ENCODE results near the gene SDR42E2.

Gene SDR42E2

GRCh38 chr16:22162656-22163009 lies 327 bp downstream of the SDR42E2 start:
- TF ChIP-seq EZH2phosphoT487 (conservative IDR thresholded peaks at IDR 0.05; ENCODE audit: low read length) (no peak), CTCF (IDR thresholded peaks at IDR 0.05; ENCODE audit: insufficient read depth, low read length, poor library complexity, severe bottlenecking) (no peak)
- Histone ChIP-seq H3K9ac (ENCODE audit: low read length) (no peak overlapping the region), H3F3A (ENCODE audit: insufficient read depth) (no peaks in the 10 kb centered on the region), H3K27me3 (ENCODE audit: low read length) (no peaks in the 10 kb centered on the region), H3K9me2 (replicated peaks; ENCODE audit: insufficient read depth, low read length) (no peaks in the 10 kb centered on the region), H3K36me3 (ENCODE audit: low read length) (no peaks in the 10 kb centered on the region), H3K79me2 (ENCODE audit: insufficient read depth, low read length) (no peaks in the 10 kb centered on the region), H3K27ac (ENCODE audit: low read depth, low read length) (no peak overlapping the region), H4K20me1 (ENCODE audit: low read depth, low read length) (no peaks in the 10 kb centered on the region), H3K4me3 (ENCODE audit: insufficient read depth, low read length, poor library complexity, severe bottlenecking) (no peak overlapping the region), H3K9me3 (ENCODE audit: insufficient read depth, low read length) (no peaks in the 10 kb centered on the region), H2AFZ (ENCODE audit: low read depth, low read length, severe bottlenecking) (no peak overlapping the region), H3K4me2 (ENCODE audit: low read depth, low read length, poor library complexity, severe bottlenecking) (no peak overlapping the region)

GRCh38 chr16:22163806-22164205 lies 1.5 kb downstream of the SDR42E2 start:
- TF ChIP-seq CTCF (IDR thresholded peaks at IDR 0.05; ENCODE audit: insufficient read depth, low read length, poor library complexity, severe bottlenecking) (no peak), EZH2phosphoT487 (conservative IDR thresholded peaks at IDR 0.05; ENCODE audit: low read length) (no peak)
- Histone ChIP-seq H3K4me3 (ENCODE audit: insufficient read depth, low read length, poor library complexity, severe bottlenecking) (no peak overlapping the region), H2AFZ (ENCODE audit: low read depth, low read length, severe bottlenecking) (no peak overlapping the region), H3K36me3 (ENCODE audit: low read length) (no peaks in the 10 kb centered on the region), H4K20me1 (ENCODE audit: low read depth, low read length) (no peaks in the 10 kb centered on the region), H3K9me2 (replicated peaks; ENCODE audit: insufficient read depth, low read length) (no peaks in the 10 kb centered on the region), H3K9ac (ENCODE audit: low read length) (no peak overlapping the region), H3F3A (ENCODE audit: insufficient read depth) (no peaks in the 10 kb centered on the region), H3K79me2 (ENCODE audit: insufficient read depth, low read length) (no peaks in the 10 kb centered on the region), H3K9me3 (ENCODE audit: insufficient read depth, low read length) (no peaks in the 10 kb centered on the region), H3K27me3 (ENCODE audit: low read length) (no peaks in the 10 kb centered on the region), H3K27ac (ENCODE audit: low read depth, low read length) (no peak overlapping the region), H3K4me2 (ENCODE audit: low read depth, low read length, poor library complexity, severe bottlenecking) (no peak overlapping the region)

GRCh38 chr16:22164482-22164881 lies 2.2 kb downstream of the SDR42E2 start:
- no peak overlapping the region for H3K27ac ChIP-seq (ENCODE audit: low read depth, low read length)
- no peaks in the 10 kb centered on the region for H3K9me3 ChIP-seq (ENCODE audit: insufficient read depth, low read length)
- no peaks in the 10 kb centered on the region for H4K20me1 ChIP-seq (ENCODE audit: low read depth, low read length)
- H3K9me2 ChIP-seq (replicated peaks; ENCODE audit: insufficient read depth, low read length): no peaks in the 10 kb centered on the region
- H3K4me2 ChIP-seq (ENCODE audit: low read depth, low read length, poor library complexity, severe bottlenecking): no peak overlapping the region
- no peak overlapping the region for H2AFZ ChIP-seq (ENCODE audit: low read depth, low read length, severe bottlenecking)
- no peaks in the 10 kb centered on the region for H3K79me2 ChIP-seq (ENCODE audit: insufficient read depth, low read length)
- TF ChIP-seq EZH2phosphoT487 (conservative IDR thresholded peaks at IDR 0.05; ENCODE audit: low read length): no peak
- TF ChIP-seq CTCF (IDR thresholded peaks at IDR 0.05; ENCODE audit: insufficient read depth, low read length, poor library complexity, severe bottlenecking): no peak
- H3K27me3 ChIP-seq (ENCODE audit: low read length): no peaks in the 10 kb centered on the region
- no peaks in the 10 kb centered on the region for H3F3A ChIP-seq (ENCODE audit: insufficient read depth)
- no peaks in the 10 kb centered on the region for H3K36me3 ChIP-seq (ENCODE audit: low read length)
- H3K4me3 ChIP-seq (ENCODE audit: insufficient read depth, low read length, poor library complexity, severe bottlenecking): no peak overlapping the region
- no peak overlapping the region for H3K9ac ChIP-seq (ENCODE audit: low read length)

Data from SU-DHL-6 (cell line).